ENCODE results near the gene CORIN.

GRCh38 chr4:47819178-47819577, 18.7 kb downstream of the CORIN start:
- TF ChIP-seq, protein P1, sequence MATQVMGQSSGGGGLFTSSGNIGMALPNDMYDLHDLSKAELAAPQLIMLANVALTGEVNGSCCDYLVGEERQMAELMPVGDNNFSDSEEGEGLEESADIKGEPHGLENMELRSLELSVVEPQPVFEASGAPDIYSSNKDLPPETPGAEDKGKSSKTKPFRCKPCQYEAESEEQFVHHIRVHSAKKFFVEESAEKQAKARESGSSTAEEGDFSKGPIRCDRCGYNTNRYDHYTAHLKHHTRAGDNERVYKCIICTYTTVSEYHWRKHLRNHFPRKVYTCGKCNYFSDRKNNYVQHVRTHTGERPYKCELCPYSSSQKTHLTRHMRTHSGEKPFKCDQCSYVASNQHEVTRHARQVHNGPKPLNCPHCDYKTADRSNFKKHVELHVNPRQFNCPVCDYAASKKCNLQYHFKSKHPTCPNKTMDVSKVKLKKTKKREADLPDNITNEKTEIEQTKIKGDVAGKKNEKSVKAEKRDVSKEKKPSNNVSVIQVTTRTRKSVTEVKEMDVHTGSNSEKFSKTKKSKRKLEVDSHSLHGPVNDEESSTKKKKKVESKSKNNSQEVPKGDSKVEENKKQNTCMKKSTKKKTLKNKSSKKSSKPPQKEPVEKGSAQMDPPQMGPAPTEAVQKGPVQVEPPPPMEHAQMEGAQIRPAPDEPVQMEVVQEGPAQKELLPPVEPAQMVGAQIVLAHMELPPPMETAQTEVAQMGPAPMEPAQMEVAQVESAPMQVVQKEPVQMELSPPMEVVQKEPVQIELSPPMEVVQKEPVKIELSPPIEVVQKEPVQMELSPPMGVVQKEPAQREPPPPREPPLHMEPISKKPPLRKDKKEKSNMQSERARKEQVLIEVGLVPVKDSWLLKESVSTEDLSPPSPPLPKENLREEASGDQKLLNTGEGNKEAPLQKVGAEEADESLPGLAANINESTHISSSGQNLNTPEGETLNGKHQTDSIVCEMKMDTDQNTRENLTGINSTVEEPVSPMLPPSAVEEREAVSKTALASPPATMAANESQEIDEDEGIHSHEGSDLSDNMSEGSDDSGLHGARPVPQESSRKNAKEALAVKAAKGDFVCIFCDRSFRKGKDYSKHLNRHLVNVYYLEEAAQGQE (IDR thresholded peaks at IDR 0.05; ENCODE audit: low read depth, low read length) = no peak
- TF ChIP-seq POLR2AphosphoS5 (IDR thresholded peaks at IDR 0.05; ENCODE audit: low read depth, low read length) = no peak
- no peak for TF ChIP-seq FOXM1 (IDR thresholded peaks at IDR 0.05; ENCODE audit: low read depth)
- TF ChIP-seq GATA2 (CRISPR knock-in tag; IDR thresholded peaks at IDR 0.05) = no peak
- TF ChIP-seq, protein P2, sequence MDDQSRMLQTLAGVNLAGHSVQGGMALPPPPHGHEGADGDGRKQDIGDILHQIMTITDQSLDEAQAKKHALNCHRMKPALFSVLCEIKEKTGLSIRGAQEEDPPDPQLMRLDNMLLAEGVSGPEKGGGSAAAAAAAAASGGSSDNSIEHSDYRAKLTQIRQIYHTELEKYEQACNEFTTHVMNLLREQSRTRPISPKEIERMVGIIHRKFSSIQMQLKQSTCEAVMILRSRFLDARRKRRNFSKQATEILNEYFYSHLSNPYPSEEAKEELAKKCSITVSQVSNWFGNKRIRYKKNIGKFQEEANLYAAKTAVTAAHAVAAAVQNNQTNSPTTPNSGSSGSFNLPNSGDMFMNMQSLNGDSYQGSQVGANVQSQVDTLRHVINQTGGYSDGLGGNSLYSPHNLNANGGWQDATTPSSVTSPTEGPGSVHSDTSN (IDR thresholded peaks at IDR 0.05) = no peak
- TF ChIP-seq ELF1 (IDR thresholded peaks at IDR 0.05) = no peak

Data from SK-N-SH (cell line).